GM08714 (cell line): ENCODE data around the gene WSCD2.

Experiments used
- H3K4me3 ChIP-seq: fragments of 200-500 bp; sonication (Bioruptor generic); 2 replicates; pipeline ENCODE4 v1.5.1; 2014; ENCODE audit warnings: mild to moderate bottlenecking, low read length, inconsistent platforms
- ZNF274 ChIP-seq: IDR thresholded peaks from 2 replicates; pipeline ENCODE4 v1.6.1; 2012; ENCODE audit warnings: mild to moderate bottlenecking, low read depth, low read length

WSCD2 gene

GRCh38 chr12:108129017-108129812 is at the start of gene WSCD2:
WSCD2 (plus strand) TSS chr12:108129288; CDS start chr12:108195833, 66,545 bp downstream.
- no peak for TF ChIP-seq ZNF274
- H3K4me3 ChIP-seq, result no peak within 1 kb of the TSS

- H3K4me3 ChIP-seq, result no peak overlapping the region
- TF ChIP-seq ZNF274, result no peak
Observed at GRCh38 chr12:108079721-108080120, 49.4 kb upstream of the WSCD2 start.

- TF ChIP-seq ZNF274, result no peak
- H3K4me3 ChIP-seq, result no peak overlapping the region
Observed at GRCh38 chr12:108080363-108080762, 48.7 kb upstream of the WSCD2 start.

GRCh38 chr12:108082485-108082884 is 46.6 kb upstream of the WSCD2 start:
- TF ChIP-seq ZNF274, result no peak
- H3K4me3 ChIP-seq, result no peak overlapping the region

- no peak for TF ChIP-seq ZNF274
- no peak overlapping the region for H3K4me3 ChIP-seq
Observed at GRCh38 chr12:108087900-108088299, 41.2 kb upstream of the WSCD2 start.

- H3K4me3 ChIP-seq, result no peak overlapping the region
- no peak for TF ChIP-seq ZNF274
Observed at GRCh38 chr12:108090107-108090899, 38.8 kb upstream of the WSCD2 start.

GRCh38 chr12:108090932-108091678 is 38.0 kb upstream of the WSCD2 start:
- H3K4me3 ChIP-seq, result no peak overlapping the region
- TF ChIP-seq ZNF274, result no peak

- TF ChIP-seq ZNF274, result no peak
- H3K4me3 ChIP-seq, result no peak overlapping the region
Observed at GRCh38 chr12:108091679-108092051, 37.4 kb upstream of the WSCD2 start.

GRCh38 chr12:108093209-108093608 is 35.9 kb upstream of the WSCD2 start:
- TF ChIP-seq ZNF274, result no peak
- no peak overlapping the region for H3K4me3 ChIP-seq

GRCh38 chr12:108094056-108094649 is 34.9 kb upstream of the WSCD2 start:
- no peak for TF ChIP-seq ZNF274
- H3K4me3 ChIP-seq, result no peak overlapping the region

GRCh38 chr12:108097160-108097911 is 31.8 kb upstream of the WSCD2 start:
- H3K4me3 ChIP-seq, result no peak overlapping the region
- no peak for TF ChIP-seq ZNF274

GRCh38 chr12:108098374-108098773 is 30.7 kb upstream of the WSCD2 start:
- no peak for TF ChIP-seq ZNF274
- no peak overlapping the region for H3K4me3 ChIP-seq

- H3K4me3 ChIP-seq, result no peak overlapping the region
- TF ChIP-seq ZNF274, result no peak
Observed at GRCh38 chr12:108099073-108099472, 30.0 kb upstream of the WSCD2 start.
